MM.1S (cell line): ENCODE data around the gene ITGB3BP.

Experiments
- DNase-seq: peaks from one replicate; pipeline ENCODE4 v3.0.0-alpha.2; 2015
- H2AFZ ChIP-seq: fragments of 300-600 bp; sonication (generic); 2 replicates; pipeline ENCODE4 v1.6.0; 2016; ENCODE audit warnings: antibody characterized with exemption, low read length
- H3F3A ChIP-seq: fragments of 300-600 bp; sonication (generic); 2 replicates; pipeline ENCODE4 v1.6.1; 2016; ENCODE audit warnings: mild to moderate bottlenecking, antibody characterized with exemption, low read length, moderate library complexity, mixed read lengths; ENCODE audit not compliant: insufficient read depth
- H3K27ac ChIP-seq: fragments of 300-600 bp; sonication (generic); 2 replicates; pipeline ENCODE4 v1.5.1; 2016; ENCODE audit warnings: mild to moderate bottlenecking, low read length
- H3K27me3 ChIP-seq: fragments of 300-600 bp; sonication (generic); replicated peaks from 2 replicates; pipeline ENCODE4 v1.6.0; 2016; ENCODE audit warnings: low read length; ENCODE audit not compliant: insufficient read depth
- H3K36me3 ChIP-seq: fragments of 300-600 bp; sonication (generic); replicated peaks from 2 replicates; pipeline ENCODE4 v1.6.1; 2016; ENCODE audit warnings: mild to moderate bottlenecking, low read length, mixed read lengths; ENCODE audit not compliant: insufficient read depth
- H3K4me1 ChIP-seq: fragments of 300-600 bp; sonication (generic); 2 replicates; pipeline ENCODE4 v1.6.1; 2016; ENCODE audit warnings: low read length, mixed read lengths
- H3K4me2 ChIP-seq: fragments of 300-600 bp; sonication (generic); 2 replicates; pipeline ENCODE4 v1.6.0; 2016; ENCODE audit warnings: low read depth, low read length
- H3K4me3 ChIP-seq: fragments of 300-600 bp; sonication (generic); 2 replicates; pipeline ENCODE4 v1.5.1; 2016; ENCODE audit warnings: low read length, mixed read lengths
- H3K79me2 ChIP-seq: fragments of 300-600 bp; sonication (generic); 2 replicates; pipeline ENCODE4 v1.6.1; 2016; ENCODE audit warnings: mixed run types, low read length, mixed read lengths
- H3K9ac ChIP-seq: fragments of 300-600 bp; sonication (generic); 2 replicates; pipeline ENCODE4 v1.6.1; 2016; ENCODE audit warnings: low read length, mixed read lengths
- H3K9me2 ChIP-seq: fragments of 300-600 bp; sonication (generic); replicated peaks from 2 replicates; pipeline ENCODE4 v1.6.1; 2016; ENCODE audit warnings: mild to moderate bottlenecking, low read length, mixed read lengths; ENCODE audit not compliant: insufficient read depth
- H3K9me3 ChIP-seq: fragments of 300-600 bp; sonication (generic); replicated peaks from 2 replicates; pipeline ENCODE4 v1.6.1; 2016; ENCODE audit warnings: mild to moderate bottlenecking, low read length, mixed read lengths; ENCODE audit not compliant: insufficient read depth
- H4K20me1 ChIP-seq: fragments of 300-600 bp; sonication (generic); 2 replicates; pipeline ENCODE4 v1.6.1; 2016; ENCODE audit warnings: mild to moderate bottlenecking, low read length, moderate library complexity, mixed read lengths; ENCODE audit not compliant: insufficient read depth
- EZH2 ChIP-seq: fragments of 300-600 bp; sonication (generic); optimal IDR thresholded peaks from 2 replicates; pipeline ENCODE3; 2017; ENCODE audit warnings: low read depth, mild to moderate bottlenecking, antibody characterized with exemption, low read length, mixed read lengths
- EZH2phosphoT487 ChIP-seq: fragments of 300-600 bp; sonication (generic); IDR thresholded peaks from 2 replicates; pipeline ENCODE4 v1.6.1; 2018; ENCODE audit warnings: antibody characterized with exemption, low read length
- TF ChIP-seq, protein P1 (sequence below): fragments of 300-600 bp; sonication (generic); IDR thresholded peaks from 2 replicates; pipeline ENCODE4 v1.5.1; 2016; ENCODE audit warnings: antibody characterized with exemption, low read length, mixed read lengths

The ITGB3BP gene

DNA sequence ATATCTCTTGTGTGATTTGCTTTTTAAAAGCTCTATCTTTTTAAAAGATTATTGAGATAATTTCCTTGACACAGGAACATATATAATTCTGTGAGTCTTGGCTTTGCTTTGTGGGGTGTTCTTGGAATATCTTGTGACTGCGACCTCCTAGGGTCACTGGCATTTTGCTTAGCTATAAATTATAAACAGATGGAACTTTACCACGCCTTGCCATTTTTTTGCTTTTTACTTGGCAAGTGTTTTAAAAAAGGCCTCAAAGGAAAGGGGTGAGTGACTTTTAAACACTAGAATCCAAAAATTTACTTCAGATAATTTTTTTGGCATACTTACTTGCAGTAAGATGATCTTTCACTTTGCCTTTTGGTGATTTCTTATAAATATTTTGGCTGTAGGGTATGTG, 112.0 kb downstream of the ITGB3BP start:
- no peaks in the 10 kb centered on the region for H4K20me1 ChIP-seq
- no peaks in the 10 kb centered on the region for H3K36me3 ChIP-seq
- no peaks in the 10 kb centered on the region for H3K79me2 ChIP-seq
- no peaks in the 10 kb centered on the region for H3K4me1 ChIP-seq
- H3K9ac ChIP-seq, result no peak overlapping the region
- H3K9me2 ChIP-seq, result no peaks in the 10 kb centered on the region
- no peak overlapping the region for H2AFZ ChIP-seq
- no peaks in the 10 kb centered on the region for H3F3A ChIP-seq
- H3K9me3 ChIP-seq, result no peaks in the 10 kb centered on the region
- H3K27ac ChIP-seq, result no peak overlapping the region
- no peak for DNase-seq
- H3K4me3 ChIP-seq, result no peak overlapping the region
- TF ChIP-seq, protein P1, sequence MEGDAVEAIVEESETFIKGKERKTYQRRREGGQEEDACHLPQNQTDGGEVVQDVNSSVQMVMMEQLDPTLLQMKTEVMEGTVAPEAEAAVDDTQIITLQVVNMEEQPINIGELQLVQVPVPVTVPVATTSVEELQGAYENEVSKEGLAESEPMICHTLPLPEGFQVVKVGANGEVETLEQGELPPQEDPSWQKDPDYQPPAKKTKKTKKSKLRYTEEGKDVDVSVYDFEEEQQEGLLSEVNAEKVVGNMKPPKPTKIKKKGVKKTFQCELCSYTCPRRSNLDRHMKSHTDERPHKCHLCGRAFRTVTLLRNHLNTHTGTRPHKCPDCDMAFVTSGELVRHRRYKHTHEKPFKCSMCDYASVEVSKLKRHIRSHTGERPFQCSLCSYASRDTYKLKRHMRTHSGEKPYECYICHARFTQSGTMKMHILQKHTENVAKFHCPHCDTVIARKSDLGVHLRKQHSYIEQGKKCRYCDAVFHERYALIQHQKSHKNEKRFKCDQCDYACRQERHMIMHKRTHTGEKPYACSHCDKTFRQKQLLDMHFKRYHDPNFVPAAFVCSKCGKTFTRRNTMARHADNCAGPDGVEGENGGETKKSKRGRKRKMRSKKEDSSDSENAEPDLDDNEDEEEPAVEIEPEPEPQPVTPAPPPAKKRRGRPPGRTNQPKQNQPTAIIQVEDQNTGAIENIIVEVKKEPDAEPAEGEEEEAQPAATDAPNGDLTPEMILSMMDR, result no peak
- TF ChIP-seq EZH2, result no peak
- H3K4me2 ChIP-seq, result no peak overlapping the region
- no peaks in the 10 kb centered on the region for H3K27me3 ChIP-seq

DNA sequence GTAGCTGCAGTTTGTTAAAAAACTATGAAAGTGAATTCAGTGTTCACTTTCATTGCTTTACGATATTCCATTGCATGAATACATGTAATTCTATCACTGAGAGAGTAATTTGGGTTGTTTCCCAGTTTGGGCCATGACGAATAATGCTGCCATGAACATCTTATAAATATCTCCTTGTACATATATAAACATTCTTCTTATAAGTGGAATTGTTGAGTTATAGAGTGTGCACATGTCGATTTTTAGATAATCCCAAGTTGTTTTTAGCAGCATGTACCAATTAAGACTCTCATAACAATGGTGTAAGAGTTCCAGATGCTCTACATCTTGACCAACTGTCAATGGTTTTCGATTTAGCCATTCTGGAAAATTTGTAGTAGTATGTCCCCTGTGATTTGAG, 114.7 kb downstream of the ITGB3BP start:
- H3K27me3 ChIP-seq, result no peaks in the 10 kb centered on the region
- no peaks in the 10 kb centered on the region for H3K9me3 ChIP-seq
- no peaks in the 10 kb centered on the region for H3K9me2 ChIP-seq
- TF ChIP-seq, protein P1, result no peak
- TF ChIP-seq EZH2 (no peak), EZH2phosphoT487 (no peak)
- H4K20me1 ChIP-seq, result no peaks in the 10 kb centered on the region
- DNase-seq, result no peak
- H3K36me3 ChIP-seq, result no peaks in the 10 kb centered on the region
- no peak overlapping the region for H3K4me3 ChIP-seq
- H3K27ac ChIP-seq, result no peak overlapping the region
- no peak overlapping the region for H3K4me2 ChIP-seq
- no peak overlapping the region for H2AFZ ChIP-seq
- no peaks in the 10 kb centered on the region for H3F3A ChIP-seq
- no peaks in the 10 kb centered on the region for H3K79me2 ChIP-seq
- H3K9ac ChIP-seq, result no peak overlapping the region
- H3K4me1 ChIP-seq, result no peaks in the 10 kb centered on the region

DNA sequence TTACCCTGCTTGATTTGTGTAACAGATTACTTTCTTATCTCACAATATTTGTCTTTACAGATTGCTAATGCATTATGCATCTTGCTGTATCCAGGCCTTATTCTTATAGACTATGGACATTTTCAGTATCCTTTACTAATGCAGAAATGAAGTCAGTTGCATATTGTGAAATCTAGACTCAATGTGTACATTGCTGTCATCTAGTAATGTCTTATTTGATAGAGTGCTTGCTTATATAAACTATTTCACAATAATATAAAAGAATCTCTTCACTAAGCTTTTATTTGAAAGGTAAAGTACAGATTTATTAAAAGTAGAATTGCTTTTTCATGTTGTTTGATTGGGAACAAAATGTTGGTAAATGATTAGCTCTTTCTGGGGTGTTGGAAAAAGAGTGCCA, 116.0 kb downstream of the ITGB3BP start:
- no peaks in the 10 kb centered on the region for H3K9me3 ChIP-seq
- TF ChIP-seq, protein P1, result no peak
- TF ChIP-seq EZH2, result no peak
- TF ChIP-seq EZH2phosphoT487, result no peak
- no peak for DNase-seq
- H4K20me1 ChIP-seq, result no peaks in the 10 kb centered on the region
- no peak overlapping the region for H3K9ac ChIP-seq
- no peaks in the 10 kb centered on the region for H3F3A ChIP-seq
- H3K36me3 ChIP-seq, result no peaks in the 10 kb centered on the region
- H3K9me2 ChIP-seq, result no peaks in the 10 kb centered on the region
- H3K4me1 ChIP-seq, result no peaks in the 10 kb centered on the region
- H2AFZ ChIP-seq, result no peak overlapping the region
- no peaks in the 10 kb centered on the region for H3K79me2 ChIP-seq
- no peaks in the 10 kb centered on the region for H3K27me3 ChIP-seq
- no peak overlapping the region for H3K4me2 ChIP-seq
- H3K4me3 ChIP-seq, result no peak overlapping the region
- no peak overlapping the region for H3K27ac ChIP-seq

DNA sequence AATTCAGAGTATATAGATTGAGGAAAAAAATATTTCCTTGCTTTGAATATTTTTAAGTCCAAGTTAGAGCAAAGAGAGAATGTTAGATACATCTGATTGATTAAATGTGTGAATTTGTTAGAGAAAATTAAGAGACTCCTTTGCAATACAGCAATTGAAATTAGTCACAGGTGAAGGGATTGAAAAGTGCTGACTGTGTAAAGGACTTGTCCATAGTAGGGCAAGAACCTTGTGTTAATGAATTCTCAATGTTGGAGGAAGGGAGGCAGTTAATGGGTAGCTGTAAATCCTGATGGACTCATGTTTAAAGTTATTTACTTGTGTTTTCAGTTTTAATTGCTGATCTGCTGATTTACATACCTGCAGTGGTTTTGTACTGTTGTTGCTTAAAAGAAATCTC, 117.0 kb downstream of the ITGB3BP start:
- Histone ChIP-seq H3K9me3 (no peaks in the 10 kb centered on the region), H2AFZ (no peak overlapping the region), H3F3A (no peaks in the 10 kb centered on the region), H3K9ac (no peak overlapping the region), H3K36me3 (no peaks in the 10 kb centered on the region), H3K9me2 (no peaks in the 10 kb centered on the region), H3K27ac (no peak overlapping the region), H4K20me1 (no peaks in the 10 kb centered on the region), H3K27me3 (no peaks in the 10 kb centered on the region), H3K4me2 (no peak overlapping the region), H3K4me1 (no peaks in the 10 kb centered on the region), H3K4me3 (no peak overlapping the region), H3K79me2 (no peaks in the 10 kb centered on the region)
- no peak for DNase-seq
- TF ChIP-seq, protein P1, result no peak
- TF ChIP-seq EZH2phosphoT487 (no peak), EZH2 (no peak)
